BJ (cell line): ENCODE data around the gene DAD1. TPM values are rescaled to one million over a fixed set of nuclear protein-coding genes. Genes with fewer than 3 reads are reported as not detected.

Experiments
- CTCF ChIA-PET: fragments of 350-600 bp; formaldehyde crosslinking; extraction: SDS; loops from one replicate; lab custom pipeline; 2021; ENCODE audit warnings: antibody characterized with exemption, inconsistent platforms; lab: Yijun Ruan, JAX
- POLR2A ChIA-PET: fragments of 300-600 bp; sonication (Branson Sonifier 250); formaldehyde crosslinking; extraction: SDS; loops from one replicate; lab custom pipeline; 2021; ENCODE audit warnings: antibody characterized with exemption; lab: Charles Lee
- DNase-seq: peaks from one replicate; pipeline ENCODE4 v3.0.0-alpha.2; 2011; ENCODE audit warnings: low read depth
- H3K27me3 ChIP-seq: 2 replicates; pipeline ENCODE4 v1.6.0; 2011; ENCODE audit warnings: low read length; ENCODE audit not compliant: control insufficient read depth, insufficient read depth
- H3K36me3 ChIP-seq: 2 replicates; pipeline ENCODE4 v1.5.1; 2011; ENCODE audit warnings: low read length; ENCODE audit not compliant: control insufficient read depth, insufficient read depth
- H3K4me3 ChIP-seq: 2 replicates; pipeline ENCODE4 v1.5.1; 2011; ENCODE audit warnings: low read depth, mild to moderate bottlenecking, control low read depth, low read length
- CTCF ChIP-seq: IDR thresholded peaks from 2 replicates; pipeline ENCODE4 v1.5.1; 2011; ENCODE audit warnings: low read depth, mild to moderate bottlenecking, control low read depth, inconsistent platforms, low read length, moderate library complexity; ENCODE audit not compliant: insufficient read depth
- polyA plus RNA-seq: library from polyadenylated mRNA; depleted of rRNA; stranded (reverse); fragments of >200 nt; gene quantifications from 2 replicates; pipeline ENCODE4 v1.2.3, GENCODE V29; 2011

DAD1 gene
- polyA plus RNA-seq, 1 experiment = 383 TPM

DNA sequence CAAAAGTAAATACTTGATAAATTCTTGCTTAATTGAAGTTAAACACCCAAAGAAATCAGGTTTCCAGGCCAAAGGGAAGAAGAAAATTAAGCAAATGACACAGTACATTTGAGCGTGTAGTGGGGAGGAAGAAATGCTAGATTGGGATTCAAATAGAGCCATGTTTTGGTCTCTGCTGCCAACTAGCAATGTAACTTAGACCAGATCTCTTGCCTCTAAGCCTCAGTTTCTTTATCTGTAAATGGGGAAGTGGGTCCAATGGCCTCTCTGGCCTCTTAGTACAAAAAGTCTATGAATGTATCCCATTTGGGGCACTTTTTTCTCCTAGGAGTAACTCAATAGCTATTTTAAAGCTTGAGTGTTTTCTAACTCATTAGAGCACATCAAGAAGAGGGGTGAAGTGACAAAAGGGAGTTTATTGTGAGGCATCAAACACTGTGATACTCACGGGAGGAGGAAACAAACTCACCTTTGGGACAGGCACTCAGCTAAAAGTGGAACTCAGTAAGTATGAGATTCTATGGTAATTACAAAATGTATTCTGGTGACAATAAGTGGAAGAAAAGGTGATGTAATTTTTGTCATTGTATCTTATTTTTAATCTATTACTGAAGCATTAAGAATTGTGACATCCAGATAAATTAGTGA lies 55.8 kb downstream of the DAD1 start:
- no peak for DNase-seq
- H3K4me3 ChIP-seq = no peak overlapping the region
- ChIA-PET POLR2A (no interaction called here), CTCF (interaction anchor here (0.8 to 2.2 kb wide), 5 partner anchors 11 to 23 kb away, joined by 3 to 8 read pairs (median 3); no protein-coding TSS in a partner anchor)
- TF ChIP-seq CTCF = no peak
- H3K27me3 ChIP-seq = no peaks in the 10 kb centered on the region
- no peaks in the 10 kb centered on the region for H3K36me3 ChIP-seq

- POLR2A ChIA-PET = no interaction called here
- CTCF ChIA-PET = interaction anchor here (0.7 to 2.2 kb wide), 6 partner anchors 10 to 24 kb away, joined by 3 to 8 read pairs (median 4); no protein-coding TSS in a partner anchor
- Histone ChIP-seq H3K36me3 (no peaks in the 10 kb centered on the region), H3K27me3 (no peaks in the 10 kb centered on the region), H3K4me3 (no peak overlapping the region)
- peak; percentile 35 for DNase-seq
- TF ChIP-seq CTCF = no peak
These were observed 56.5 kb downstream of the DAD1 start for GRCh38 chr14:22532345-22533056.

- ChIA-PET CTCF (interaction anchor here (0.7 to 2.2 kb wide), 4 partner anchors 15 to 25 kb away, joined by 3 to 8 read pairs (median 4); no protein-coding TSS in a partner anchor), POLR2A (no interaction called here)
- no peaks in the 10 kb centered on the region for H3K36me3 ChIP-seq
- TF ChIP-seq CTCF = no peak
- H3K27me3 ChIP-seq = no peaks in the 10 kb centered on the region
- no peak overlapping the region for H3K4me3 ChIP-seq
- DNase-seq = no peak
These were observed 57.3 kb downstream of the DAD1 start for GRCh38 chr14:22531451-22532344.

DNA sequence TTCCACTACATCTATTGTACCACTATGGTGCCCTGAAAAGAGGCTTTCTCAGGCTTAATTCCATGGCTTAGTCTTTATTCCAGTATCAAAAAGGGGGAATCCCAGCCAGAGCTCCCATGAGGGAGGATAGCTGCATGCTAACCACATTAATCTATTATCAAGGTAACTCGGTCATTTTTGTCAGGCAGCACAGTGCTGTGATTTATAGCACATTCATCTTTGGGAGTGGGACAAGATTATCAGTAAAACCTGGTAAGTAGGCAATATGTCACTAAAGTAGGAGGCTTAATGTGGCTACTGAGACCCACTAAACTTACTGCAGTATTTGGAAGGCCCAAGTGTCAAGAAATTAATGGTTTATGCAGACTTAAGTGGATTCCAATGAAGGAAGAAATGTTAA lies 58.9 kb downstream of the DAD1 start:
- CTCF ChIA-PET = no interaction called here
- POLR2A ChIA-PET = no interaction called here
- Histone ChIP-seq H3K4me3 (no peak overlapping the region), H3K27me3 (peaks cover 3% of the 10 kb centered on the region; the same call in 1 of the 2 replicates), H3K36me3 (no peaks in the 10 kb centered on the region)
- no peak for DNase-seq
- no peak for TF ChIP-seq CTCF

- ChIA-PET CTCF (interaction anchor here (0.9 to 1.1 kb wide), 2 partner anchors 29 to 44 kb away, joined by 3 to 4 read pairs; no protein-coding TSS in a partner anchor), POLR2A (no interaction called here)
- Histone ChIP-seq H3K36me3 (no peaks in the 10 kb centered on the region), H3K27me3 (peaks cover 3% of the 10 kb centered on the region; the same call in 1 of the 2 replicates), H3K4me3 (no peak overlapping the region)
- TF ChIP-seq CTCF = no peak
- DNase-seq = no peak
These were observed 62.3 kb downstream of the DAD1 start for GRCh38 chr14:22526744-22527143.
